ENCODE data around the gene CNTNAP5.

CNTNAP5 gene

DNA sequence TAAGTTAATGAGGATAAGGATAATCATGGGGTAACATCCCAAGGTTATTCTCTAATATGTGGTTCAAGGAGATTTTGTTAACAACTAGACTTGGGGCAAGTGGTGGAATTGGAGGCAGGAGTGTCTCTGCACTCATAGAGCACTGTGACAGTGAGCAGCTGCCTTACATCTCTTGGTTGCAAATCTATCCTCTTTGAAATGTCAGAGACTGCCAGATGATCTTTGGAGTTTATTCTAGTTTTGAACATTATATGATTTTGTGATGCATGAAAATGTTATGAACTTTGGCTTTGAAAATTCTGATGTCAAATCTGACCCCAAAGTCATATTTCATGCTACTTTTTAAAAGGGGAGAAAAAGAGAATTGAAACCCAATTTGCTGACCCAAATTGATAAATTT lies 861.1 kb downstream of the CNTNAP5 start:
- Histone ChIP-seq H3K4me3 (ENCODE audit: low read length) (no peak overlapping the region), H3K9ac (ENCODE audit: low read depth, low read length) (no peak overlapping the region), H3K27ac (ENCODE audit: low read length) (no peak overlapping the region), H3K9me3 (ENCODE audit: insufficient read depth, low read depth, low read length) (no peaks in the 10 kb centered on the region), H3K36me3 (ENCODE audit: insufficient read depth, low read depth, low read length) (no peaks in the 10 kb centered on the region), H3K27me3 (ENCODE audit: insufficient read depth, low read length) (no peaks in the 10 kb centered on the region), H3K4me1 (ENCODE audit: insufficient read depth, low read length) (no peaks in the 10 kb centered on the region)

DNA sequence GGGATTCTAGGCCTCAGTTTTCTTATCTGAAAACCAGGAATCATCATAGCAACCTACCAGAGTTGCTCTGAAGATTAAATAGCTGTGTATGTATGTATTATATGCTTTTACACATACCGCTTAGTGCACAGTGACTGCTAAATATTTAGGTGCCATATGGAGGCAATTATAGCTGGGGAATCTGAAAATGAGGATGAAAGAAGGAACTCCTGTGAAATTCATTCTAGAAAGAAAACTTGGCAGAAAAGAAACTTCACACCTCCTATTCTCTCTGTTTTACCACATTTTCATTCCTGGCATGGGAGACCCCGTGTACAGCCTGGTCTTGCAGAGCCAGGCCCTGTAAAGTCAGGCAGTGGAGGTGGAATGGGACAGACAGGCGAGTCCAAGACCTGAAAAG lies 862.4 kb downstream of the CNTNAP5 start:
- no peak overlapping the region for H3K27ac ChIP-seq (ENCODE audit: low read length)
- no peak overlapping the region for H3K4me3 ChIP-seq (ENCODE audit: low read length)
- no peak overlapping the region for H3K9ac ChIP-seq (ENCODE audit: low read depth, low read length)
- H3K9me3 ChIP-seq (ENCODE audit: insufficient read depth, low read depth, low read length), result no peaks in the 10 kb centered on the region
- H3K36me3 ChIP-seq (ENCODE audit: insufficient read depth, low read depth, low read length), result no peaks in the 10 kb centered on the region
- no peaks in the 10 kb centered on the region for H3K4me1 ChIP-seq (ENCODE audit: insufficient read depth, low read length)
- H3K27me3 ChIP-seq (ENCODE audit: insufficient read depth, low read length), result no peaks in the 10 kb centered on the region

- Histone ChIP-seq H3K27ac (ENCODE audit: low read length) (no peak overlapping the region), H3K4me1 (ENCODE audit: insufficient read depth, low read length) (no peaks in the 10 kb centered on the region), H3K27me3 (ENCODE audit: insufficient read depth, low read length) (no peaks in the 10 kb centered on the region), H3K4me3 (ENCODE audit: low read length) (no peak overlapping the region), H3K9me3 (ENCODE audit: insufficient read depth, low read depth, low read length) (no peaks in the 10 kb centered on the region), H3K36me3 (ENCODE audit: insufficient read depth, low read depth, low read length) (no peaks in the 10 kb centered on the region), H3K9ac (ENCODE audit: low read depth, low read length) (no peak overlapping the region)
These were observed 863.3 kb downstream of the CNTNAP5 start for GRCh38 chr2:124888431-124888830.

DNA sequence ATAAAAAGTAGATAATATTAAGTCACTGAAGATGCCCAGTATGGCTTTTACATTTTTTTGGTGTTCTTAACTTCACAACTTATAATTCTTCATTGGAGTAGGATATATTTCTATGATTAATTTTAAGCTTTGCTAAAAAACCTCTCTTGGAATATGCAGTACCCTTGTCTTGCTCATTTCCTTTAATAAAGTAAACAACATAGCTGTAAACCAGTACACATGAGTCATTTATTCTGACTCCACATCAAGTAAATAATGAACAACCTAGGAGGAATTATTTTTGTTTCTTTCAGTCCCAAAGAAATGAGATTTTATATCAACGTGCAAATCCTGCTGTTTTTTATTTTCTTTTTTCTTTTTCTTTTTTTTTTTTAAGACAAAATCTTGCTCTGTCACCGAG lies 869.1 kb downstream of the CNTNAP5 start:
- H3K36me3 ChIP-seq (ENCODE audit: insufficient read depth, low read depth, low read length), result no peaks in the 10 kb centered on the region
- H3K27me3 ChIP-seq (ENCODE audit: insufficient read depth, low read length), result no peaks in the 10 kb centered on the region
- H3K4me1 ChIP-seq (ENCODE audit: insufficient read depth, low read length), result no peaks in the 10 kb centered on the region
- H3K27ac ChIP-seq (ENCODE audit: low read length), result no peak overlapping the region
- H3K9ac ChIP-seq (ENCODE audit: low read depth, low read length), result no peak overlapping the region
- no peak overlapping the region for H3K4me3 ChIP-seq (ENCODE audit: low read length)
- no peaks in the 10 kb centered on the region for H3K9me3 ChIP-seq (ENCODE audit: insufficient read depth, low read depth, low read length)

- no peak overlapping the region for H3K27ac ChIP-seq (ENCODE audit: low read length)
- no peaks in the 10 kb centered on the region for H3K36me3 ChIP-seq (ENCODE audit: insufficient read depth, low read depth, low read length)
- no peaks in the 10 kb centered on the region for H3K27me3 ChIP-seq (ENCODE audit: insufficient read depth, low read length)
- no peaks in the 10 kb centered on the region for H3K9me3 ChIP-seq (ENCODE audit: insufficient read depth, low read depth, low read length)
- H3K4me3 ChIP-seq (ENCODE audit: low read length), result no peak overlapping the region
- H3K9ac ChIP-seq (ENCODE audit: low read depth, low read length), result no peak overlapping the region
- H3K4me1 ChIP-seq (ENCODE audit: insufficient read depth, low read length), result no peaks in the 10 kb centered on the region
These were observed 873.7 kb downstream of the CNTNAP5 start for GRCh38 chr2:124898827-124899226.

GRCh38 chr2:124908411-124908810 lies 883.3 kb downstream of the CNTNAP5 start:
- Histone ChIP-seq H3K9ac (ENCODE audit: low read depth, low read length) (no peak overlapping the region), H3K36me3 (ENCODE audit: insufficient read depth, low read depth, low read length) (no peaks in the 10 kb centered on the region), H3K27me3 (ENCODE audit: insufficient read depth, low read length) (no peaks in the 10 kb centered on the region), H3K9me3 (ENCODE audit: insufficient read depth, low read depth, low read length) (no peaks in the 10 kb centered on the region), H3K4me1 (ENCODE audit: insufficient read depth, low read length) (0 out of 2 replicates have a peak, but pooled peaks cover 3% of the 10 kb centered on the region), H3K27ac (ENCODE audit: low read length) (no peak overlapping the region), H3K4me3 (ENCODE audit: low read length) (no peak overlapping the region)

- Histone ChIP-seq H3K4me3 (ENCODE audit: low read length) (no peak overlapping the region), H3K9ac (ENCODE audit: low read depth, low read length) (no peak overlapping the region), H3K4me1 (ENCODE audit: insufficient read depth, low read length) (0 out of 2 replicates have a peak, but pooled peaks cover 3% of the 10 kb centered on the region), H3K27ac (ENCODE audit: low read length) (no peak overlapping the region), H3K9me3 (ENCODE audit: insufficient read depth, low read depth, low read length) (no peaks in the 10 kb centered on the region), H3K27me3 (ENCODE audit: insufficient read depth, low read length) (no peaks in the 10 kb centered on the region), H3K36me3 (ENCODE audit: insufficient read depth, low read depth, low read length) (no peaks in the 10 kb centered on the region)
These were observed 886.5 kb downstream of the CNTNAP5 start for GRCh38 chr2:124911560-124911959.

- H3K36me3 ChIP-seq (ENCODE audit: insufficient read depth, low read depth, low read length), result no peaks in the 10 kb centered on the region
- 0 out of 2 replicates have a peak, but pooled peaks cover 3% of the 10 kb centered on the region for H3K4me1 ChIP-seq (ENCODE audit: insufficient read depth, low read length)
- H3K27ac ChIP-seq (ENCODE audit: low read length), result no peak overlapping the region
- no peaks in the 10 kb centered on the region for H3K27me3 ChIP-seq (ENCODE audit: insufficient read depth, low read length)
- no peak overlapping the region for H3K9ac ChIP-seq (ENCODE audit: low read depth, low read length)
- no peak overlapping the region for H3K4me3 ChIP-seq (ENCODE audit: low read length)
- no peaks in the 10 kb centered on the region for H3K9me3 ChIP-seq (ENCODE audit: insufficient read depth, low read depth, low read length)
These were observed 888.8 kb downstream of the CNTNAP5 start for GRCh38 chr2:124913868-124914267.

GRCh38 chr2:124915567-124915966 lies 890.5 kb downstream of the CNTNAP5 start:
- Histone ChIP-seq H3K27ac (ENCODE audit: low read length) (no peak overlapping the region), H3K9ac (ENCODE audit: low read depth, low read length) (no peak overlapping the region), H3K4me3 (ENCODE audit: low read length) (no peak overlapping the region), H3K4me1 (ENCODE audit: insufficient read depth, low read length) (0 out of 2 replicates have a peak, but pooled peaks cover 3% of the 10 kb centered on the region), H3K9me3 (ENCODE audit: insufficient read depth, low read depth, low read length) (no peaks in the 10 kb centered on the region), H3K27me3 (ENCODE audit: insufficient read depth, low read length) (no peaks in the 10 kb centered on the region), H3K36me3 (ENCODE audit: insufficient read depth, low read depth, low read length) (no peaks in the 10 kb centered on the region)

DNA sequence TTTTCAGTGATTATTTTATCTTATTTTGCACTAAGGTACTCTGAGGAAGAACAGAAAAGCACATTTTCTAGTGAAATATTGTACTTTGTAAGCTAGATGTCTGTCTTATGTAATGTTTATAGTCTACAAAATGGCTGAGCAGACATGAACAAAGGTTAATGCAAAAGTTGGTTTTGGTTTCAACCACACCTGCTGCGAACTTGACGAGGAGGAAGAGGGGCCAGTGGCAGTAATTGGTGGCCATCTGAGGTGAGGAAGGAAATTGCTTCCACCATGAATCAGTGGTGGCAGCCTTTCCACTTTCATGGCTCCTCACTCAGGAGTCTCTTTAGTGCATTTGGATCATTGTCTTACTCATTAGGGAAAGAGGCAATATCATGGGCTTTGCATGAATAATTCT lies 894.2 kb downstream of the CNTNAP5 start:
- no peaks in the 10 kb centered on the region for H3K36me3 ChIP-seq (ENCODE audit: insufficient read depth, low read depth, low read length)
- H3K27me3 ChIP-seq (ENCODE audit: insufficient read depth, low read length), result no peaks in the 10 kb centered on the region
- no peak overlapping the region for H3K27ac ChIP-seq (ENCODE audit: low read length)
- H3K9me3 ChIP-seq (ENCODE audit: insufficient read depth, low read depth, low read length), result no peaks in the 10 kb centered on the region
- H3K4me1 ChIP-seq (ENCODE audit: insufficient read depth, low read length), result no peaks in the 10 kb centered on the region
- H3K4me3 ChIP-seq (ENCODE audit: low read length), result no peak overlapping the region
- no peak overlapping the region for H3K9ac ChIP-seq (ENCODE audit: low read depth, low read length)

- Histone ChIP-seq H3K27ac (ENCODE audit: low read length) (no peak overlapping the region), H3K9ac (ENCODE audit: low read depth, low read length) (no peak overlapping the region), H3K9me3 (ENCODE audit: insufficient read depth, low read depth, low read length) (no peaks in the 10 kb centered on the region), H3K4me3 (ENCODE audit: low read length) (no peak overlapping the region), H3K4me1 (ENCODE audit: insufficient read depth, low read length) (no peaks in the 10 kb centered on the region), H3K27me3 (ENCODE audit: insufficient read depth, low read length) (no peaks in the 10 kb centered on the region), H3K36me3 (ENCODE audit: insufficient read depth, low read depth, low read length) (no peaks in the 10 kb centered on the region)
These were observed 895.4 kb downstream of the CNTNAP5 start for GRCh38 chr2:124920448-124920847.

GRCh38 chr2:124921191-124921590 lies 896.1 kb downstream of the CNTNAP5 start:
- Histone ChIP-seq H3K27ac (ENCODE audit: low read length) (no peak overlapping the region), H3K27me3 (ENCODE audit: insufficient read depth, low read length) (no peaks in the 10 kb centered on the region), H3K4me3 (ENCODE audit: low read length) (no peak overlapping the region), H3K36me3 (ENCODE audit: insufficient read depth, low read depth, low read length) (no peaks in the 10 kb centered on the region), H3K4me1 (ENCODE audit: insufficient read depth, low read length) (no peaks in the 10 kb centered on the region), H3K9me3 (ENCODE audit: insufficient read depth, low read depth, low read length) (no peaks in the 10 kb centered on the region), H3K9ac (ENCODE audit: low read depth, low read length) (no peak overlapping the region)

- H3K27ac ChIP-seq (ENCODE audit: low read length), result no peak overlapping the region
- H3K4me1 ChIP-seq (ENCODE audit: insufficient read depth, low read length), result no peaks in the 10 kb centered on the region
- H3K27me3 ChIP-seq (ENCODE audit: insufficient read depth, low read length), result no peaks in the 10 kb centered on the region
- H3K4me3 ChIP-seq (ENCODE audit: low read length), result no peak overlapping the region
- H3K36me3 ChIP-seq (ENCODE audit: insufficient read depth, low read depth, low read length), result no peaks in the 10 kb centered on the region
- no peak overlapping the region for H3K9ac ChIP-seq (ENCODE audit: low read depth, low read length)
- no peaks in the 10 kb centered on the region for H3K9me3 ChIP-seq (ENCODE audit: insufficient read depth, low read depth, low read length)
These were observed 898.0 kb downstream of the CNTNAP5 start for GRCh38 chr2:124923097-124923496.

Measured in iPS-20b (cell line).